HG03064 (cell line): ENCODE data around the gene SOD2.
"Not testable (repeated sequence)": the region's sequence is repeated elsewhere in the genome, so short reads cannot be mapped to it uniquely, and the experiment has no call there.

Experiments used
- ATAC-seq: cut with Tn5 transposase; IDR thresholded peaks from one replicate; pipeline ENCODE4 v1.9.1; 2021; ENCODE audit warnings: low read depth; ENCODE audit not compliant: unreplicated experiment

The SOD2 gene

GRCh38 chr6:159684013-159684304, 9.1 kb downstream of the SOD2 start:
- ATAC-seq: no peak

GRCh38 chr6:159682810-159683209, 10.2 kb downstream of the SOD2 start:
- no peak for ATAC-seq

DNA sequence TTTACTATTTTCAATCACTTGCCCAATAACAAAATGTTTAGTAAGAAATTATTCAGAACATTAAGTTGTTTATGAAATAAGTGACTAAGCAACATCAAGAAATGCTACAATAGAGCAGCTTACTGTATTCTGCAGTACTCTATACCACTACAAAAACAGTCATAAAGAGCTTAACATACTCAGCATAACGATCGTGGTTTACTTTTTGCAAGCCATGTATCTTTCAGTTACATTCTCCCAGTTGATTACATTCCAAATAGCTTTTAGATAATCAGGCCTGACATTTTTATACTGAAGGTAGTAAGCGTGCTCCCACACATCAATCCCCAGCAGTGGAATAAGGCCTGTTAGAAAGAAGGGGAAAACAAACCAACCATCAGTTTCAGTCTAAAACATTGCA, 10.7 kb downstream of the SOD2 start:
- no peak for ATAC-seq

DNA sequence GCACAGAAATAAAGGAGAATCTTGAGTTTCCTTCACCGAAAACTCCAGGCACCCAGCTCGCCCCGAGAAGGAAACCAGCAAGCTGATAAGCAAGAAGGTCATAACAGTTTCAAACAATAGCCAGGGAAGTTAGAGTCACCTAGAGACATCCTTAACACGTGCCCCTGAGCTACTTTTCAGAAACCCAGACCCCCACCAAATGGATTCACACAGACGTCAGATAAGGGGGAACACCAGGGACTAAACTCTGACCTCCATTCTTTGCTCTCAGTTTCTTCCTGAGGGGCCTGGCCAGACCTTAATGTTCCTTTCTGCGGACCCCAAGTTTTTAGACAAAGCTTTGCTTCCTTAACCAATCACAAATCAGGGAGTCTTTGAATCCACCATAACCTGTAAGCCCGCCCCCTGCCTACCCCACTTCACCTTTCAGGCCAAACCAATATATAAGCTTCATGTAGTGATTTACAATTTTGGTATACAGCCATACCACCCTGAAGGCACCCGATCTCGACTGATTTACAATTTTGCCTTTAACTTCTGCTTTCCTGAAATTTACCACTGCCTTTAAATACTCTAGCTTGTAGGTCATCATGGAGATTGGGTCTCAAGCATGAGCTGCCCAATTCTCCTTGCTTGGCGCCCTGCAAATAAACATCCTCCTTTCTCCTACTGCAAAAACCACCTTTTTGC, 11.7 kb downstream of the SOD2 start:
- no peak for ATAC-seq

GRCh38 chr6:159680104-159680503, 12.9 kb downstream of the SOD2 start:
- ATAC-seq: no peak

DNA sequence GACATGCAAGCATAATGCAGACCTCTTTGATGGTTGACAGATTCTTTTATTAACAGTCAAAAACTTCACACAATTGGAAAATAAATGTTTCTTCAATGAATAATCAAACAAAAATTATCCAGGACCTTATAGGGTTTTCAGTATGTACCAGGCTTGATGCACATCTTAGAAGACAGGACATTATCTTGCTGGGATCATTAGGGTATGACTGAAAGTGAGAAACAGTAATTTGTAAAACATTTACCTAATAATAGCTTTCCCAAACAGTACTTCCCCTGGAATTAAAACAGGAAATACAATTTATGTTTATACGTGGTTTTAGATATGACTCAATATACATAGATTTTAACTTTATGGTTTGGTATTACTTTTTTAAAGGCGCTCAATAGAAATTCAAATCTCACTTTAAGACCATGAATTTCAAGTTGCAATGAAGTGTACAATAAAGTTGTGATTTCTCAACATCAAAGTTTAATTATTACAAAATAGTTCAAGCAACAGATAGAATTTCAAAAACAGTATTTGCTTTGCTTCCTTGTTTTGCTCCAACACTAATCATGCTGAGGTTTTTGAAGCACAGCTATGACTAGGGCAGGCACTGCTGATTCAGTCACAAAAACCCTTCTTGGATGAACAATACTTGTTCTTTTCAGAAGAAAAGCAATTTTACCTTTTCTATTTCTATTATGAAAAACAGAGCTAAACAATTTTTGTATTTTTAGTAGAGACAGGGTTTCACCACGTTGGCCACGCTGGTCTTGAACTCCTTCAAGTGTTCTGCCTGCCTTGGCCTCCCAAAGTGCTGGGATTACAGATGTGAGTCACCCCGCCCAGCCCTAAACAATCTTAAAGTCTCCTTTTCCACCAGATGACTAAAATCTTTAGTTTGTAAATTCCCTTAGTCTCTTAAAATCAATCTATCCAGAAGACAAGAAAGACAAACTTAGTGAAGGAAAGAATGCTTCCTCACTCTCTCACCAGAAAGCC, 13.7 kb downstream of the SOD2 start:
- no peak for ATAC-seq

DNA sequence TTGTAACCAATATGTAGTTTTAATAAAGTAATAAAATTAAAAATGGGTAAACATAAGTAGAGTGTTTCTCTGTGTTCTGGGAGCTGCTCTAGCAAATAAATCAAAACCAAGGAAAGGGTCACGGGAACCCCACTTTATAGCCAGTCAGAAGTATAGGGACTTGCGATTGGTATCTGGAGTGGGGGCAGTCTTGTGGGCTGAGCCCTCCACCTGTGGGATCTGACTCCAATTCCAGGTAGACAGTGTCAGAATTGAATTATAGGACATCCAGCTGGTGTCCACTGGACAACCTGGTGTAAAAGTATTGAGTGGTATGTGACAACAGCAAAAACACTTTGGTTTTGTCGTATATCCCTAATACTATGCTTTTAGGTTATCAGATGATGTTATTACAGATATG, 14.5 kb downstream of the SOD2 start:
- no peak for ATAC-seq

DNA sequence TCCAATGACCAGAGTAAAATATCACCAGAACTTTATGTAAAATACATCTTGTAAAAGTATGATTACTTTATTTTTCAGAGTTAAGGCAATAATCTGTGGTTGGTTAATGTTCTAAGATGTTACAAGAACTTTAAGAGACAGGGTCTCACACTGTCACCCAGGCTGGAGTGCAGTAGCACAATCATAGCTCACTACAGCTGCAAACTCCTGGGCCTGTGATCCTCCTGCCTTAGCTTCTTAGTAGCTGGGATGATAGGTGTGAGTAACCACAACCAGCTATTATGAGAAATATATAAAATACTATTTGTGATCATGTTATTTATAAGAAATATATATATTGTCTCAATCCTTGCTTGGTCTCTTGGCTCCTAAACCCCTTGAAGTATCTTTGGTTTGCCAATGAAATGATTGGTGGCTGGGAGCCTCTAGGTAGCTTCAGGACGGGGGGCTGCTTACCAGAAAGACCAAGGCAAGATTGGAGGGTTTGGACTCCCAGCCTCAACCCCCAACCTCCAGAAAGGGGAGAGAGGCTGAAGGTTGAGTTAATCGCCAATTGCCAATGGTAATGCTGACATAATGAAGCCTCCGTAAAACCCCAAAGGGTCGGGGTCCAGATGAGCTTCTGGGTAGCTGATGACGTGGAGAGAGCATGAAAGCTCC, 15.4 kb downstream of the SOD2 start:
- ATAC-seq: no peak

- ATAC-seq: no peak
These were observed 16.0 kb downstream of the SOD2 start for GRCh38 chr6:159676890-159677505.

DNA sequence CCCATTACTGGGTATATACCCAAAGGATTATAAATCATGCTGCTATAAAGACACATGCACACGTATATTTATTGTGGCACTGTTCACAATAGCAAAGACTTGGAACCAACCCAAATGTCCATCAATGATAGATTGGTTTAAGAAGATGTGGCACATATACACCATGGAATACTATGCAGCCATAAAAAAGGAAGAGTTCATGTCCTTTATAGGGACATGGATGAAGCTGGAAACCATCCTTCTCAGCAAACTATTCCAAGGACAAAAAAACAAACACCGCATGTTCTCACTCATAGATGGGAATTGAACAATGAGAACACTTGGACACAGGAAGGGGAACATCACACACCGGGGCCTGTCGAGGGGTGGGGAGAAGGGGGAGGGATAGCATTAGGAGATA, 16.8 kb downstream of the SOD2 start:
- not testable (repeated sequence) for ATAC-seq

GRCh38 chr6:159665868-159666635, 27.0 kb downstream of the SOD2 start:
- ATAC-seq: no peak

DNA sequence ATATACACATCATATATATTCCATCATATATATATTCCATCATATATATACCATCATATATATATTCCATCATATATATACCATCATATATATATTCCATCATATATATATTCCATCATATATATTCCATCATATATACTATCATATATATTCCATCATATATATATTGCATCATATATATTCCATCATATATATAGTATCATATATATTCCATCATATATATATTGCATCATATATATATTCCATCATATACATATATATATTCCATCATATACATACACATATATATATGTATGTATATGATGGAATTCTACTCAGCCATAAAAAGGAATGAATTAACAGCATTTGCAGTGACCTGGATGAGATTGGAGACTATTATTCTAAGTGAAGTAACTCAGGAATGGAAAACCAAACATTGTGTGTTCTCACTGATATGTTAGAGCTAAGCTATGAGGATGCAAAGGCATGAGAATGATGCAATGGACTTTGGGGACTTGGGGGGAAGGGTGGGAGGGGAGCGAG, 29.6 kb downstream of the SOD2 start:
- ATAC-seq: not testable (repeated sequence)

DNA sequence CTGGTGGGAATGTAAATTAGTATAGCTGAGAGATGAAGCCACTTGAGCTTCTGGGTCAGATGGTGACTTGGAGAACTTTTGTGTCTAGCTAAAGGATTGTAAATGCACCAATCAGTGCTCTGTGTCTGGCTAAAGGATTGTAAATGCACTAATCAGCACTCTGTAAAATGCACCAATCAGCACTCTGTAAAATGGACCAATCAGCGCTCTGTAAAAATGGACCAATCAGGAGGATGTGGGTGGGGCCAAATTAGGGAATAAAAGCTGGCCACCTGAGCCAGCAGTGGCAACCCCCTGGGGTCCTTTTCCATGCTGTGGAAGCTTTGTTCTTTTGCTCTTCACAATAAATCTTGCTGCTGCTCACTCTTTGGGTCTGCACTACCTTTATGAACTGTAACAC, 31.1 kb downstream of the SOD2 start:
- not testable (repeated sequence) for ATAC-seq

DNA sequence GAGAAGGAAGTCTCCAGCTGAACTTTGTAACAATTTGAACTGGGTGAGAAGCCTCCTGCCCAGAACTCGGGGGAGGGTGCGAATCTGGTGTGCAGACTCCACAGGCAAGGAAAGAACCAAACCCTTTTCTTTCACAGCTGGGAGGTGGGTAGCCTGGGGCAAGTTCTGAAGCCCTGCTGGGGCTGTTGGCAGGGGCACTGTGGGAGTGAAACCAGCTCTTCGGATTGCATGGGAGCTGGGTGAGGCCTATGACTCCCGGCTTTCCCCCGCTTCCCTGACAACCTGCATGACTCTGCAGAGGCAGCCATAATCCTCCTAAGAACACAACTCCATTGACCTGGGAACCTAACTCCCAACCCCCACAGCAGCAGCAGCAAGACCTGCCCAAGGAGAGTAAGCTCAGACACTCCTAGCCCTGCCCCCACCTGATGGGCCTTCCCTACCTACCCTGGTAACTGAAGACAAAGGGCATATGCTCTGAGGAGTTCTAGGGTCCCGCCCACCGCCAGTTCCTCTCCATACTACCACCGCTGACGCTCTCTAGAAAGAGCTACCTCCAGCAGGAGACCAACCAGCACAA, 37.5 kb downstream of the SOD2 start:
- ATAC-seq: no peak

DNA sequence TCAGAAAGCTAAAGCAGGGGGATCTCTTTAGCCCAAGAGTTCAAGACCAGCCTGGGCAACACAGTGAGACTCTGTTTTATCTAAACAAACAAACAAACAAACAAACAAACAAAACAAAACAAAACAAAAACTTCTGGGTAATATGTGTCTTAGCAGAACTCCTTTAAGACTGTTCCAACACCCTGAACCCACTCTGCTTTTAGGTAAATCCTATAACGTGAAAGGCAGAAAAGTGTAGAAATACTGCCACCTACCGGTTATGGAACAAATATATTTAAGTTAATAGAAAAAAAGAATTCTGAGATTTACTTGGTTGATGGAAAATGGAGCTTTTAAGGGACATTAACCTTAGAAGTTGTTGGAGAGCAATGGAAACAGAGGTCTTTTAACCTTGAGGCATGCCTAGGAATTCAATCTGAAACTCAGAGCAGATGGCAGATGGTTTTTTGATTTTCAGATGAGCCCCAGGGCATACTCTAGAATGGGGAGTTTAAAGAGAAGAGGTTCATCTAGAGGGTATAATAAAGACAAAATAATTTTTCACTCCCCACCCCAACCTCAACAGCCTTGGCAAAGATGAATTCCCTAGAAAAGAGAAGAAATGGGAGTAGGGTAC, 38.5 kb downstream of the SOD2 start:
- no peak for ATAC-seq

DNA sequence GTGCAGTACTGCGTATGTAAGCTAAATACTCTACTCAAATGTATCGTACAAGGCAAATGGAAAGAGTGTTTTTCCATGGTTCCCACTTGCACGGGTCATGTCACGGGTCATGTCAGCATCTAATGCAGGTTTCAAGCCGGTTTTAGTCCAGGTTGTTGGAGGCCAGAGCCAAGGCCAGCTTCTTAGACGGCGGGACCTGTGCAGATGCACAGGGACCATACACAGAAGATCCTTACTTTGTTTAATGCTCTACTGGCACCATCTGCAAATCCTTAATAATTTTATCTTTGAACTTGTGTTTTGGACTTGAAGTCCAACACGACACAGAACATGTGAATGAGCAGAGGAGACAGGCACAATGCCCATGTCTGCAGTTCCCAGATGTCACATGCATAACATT, 42.7 kb downstream of the SOD2 start:
- ATAC-seq: no peak

- no peak for ATAC-seq
These were observed 43.6 kb downstream of the SOD2 start for GRCh38 chr6:159649441-159649840.

- ATAC-seq: peak; percentile 97
These were observed 46.3 kb downstream of the SOD2 start for GRCh38 chr6:159646733-159647132.

GRCh38 chr6:159646116-159646515, 46.9 kb downstream of the SOD2 start:
- no peak for ATAC-seq
